ENCODE data around the gene EDC4. TPM values are rescaled to one million over a fixed set of nuclear protein-coding genes. Genes with fewer than 3 reads are reported as not detected.

Gene EDC4
- total and polyA plus RNA-seq, 2 of the 13 experiments (the other 11 are each of a cell fraction or from before 2014, with no cell fraction given), result 51.4 to 59.1 TPM

GRCh38 chr16:67893743-67894399 lies 21.0 kb downstream of the EDC4 start (continued):
- TF ChIP-seq ATRX (CRISPR knock-in tag; IDR thresholded peaks at IDR 0.05; ENCODE audit: borderline replicate concordance) (no peak), ZNF292 (CRISPR knock-in tag; IDR thresholded peaks at IDR 0.05; ENCODE audit: borderline replicate concordance, low read depth) (no peak), ZNF782 (CRISPR knock-in tag; IDR thresholded peaks at IDR 0.05; ENCODE audit: borderline replicate concordance) (no peak), ESRRA (CRISPR knock-in tag; IDR thresholded peaks at IDR 0.05; ENCODE audit: low read depth) (no peak), NR1H2 (CRISPR knock-in tag; IDR thresholded peaks at IDR 0.05; ENCODE audit: borderline replicate concordance, low read depth) (no peak), ZNF3 (CRISPR knock-in tag; IDR thresholded peaks at IDR 0.05) (no peak), ZNF280D (CRISPR knock-in tag; IDR thresholded peaks at IDR 0.05) (no peak), KMT2B (CRISPR knock-in tag; IDR thresholded peaks at IDR 0.05) (no peak), PAX8 (CRISPR knock-in tag; IDR thresholded peaks at IDR 0.05; ENCODE audit: borderline replicate concordance) (no peak), HIC2 (CRISPR knock-in tag; IDR thresholded peaks at IDR 0.05; ENCODE audit: low read depth) (no peak), ZNF18 (CRISPR knock-in tag; IDR thresholded peaks at IDR 0.05; ENCODE audit: insufficient replicate concordance) (no peak), ZBTB42 (CRISPR knock-in tag; IDR thresholded peaks at IDR 0.05) (no peak), ZNF274 (CRISPR knock-in tag; IDR thresholded peaks at IDR 0.05) (no peak), ZNF335 (CRISPR knock-in tag; IDR thresholded peaks at IDR 0.05) (no peak)
- TF ChIP-seq, protein P1, sequence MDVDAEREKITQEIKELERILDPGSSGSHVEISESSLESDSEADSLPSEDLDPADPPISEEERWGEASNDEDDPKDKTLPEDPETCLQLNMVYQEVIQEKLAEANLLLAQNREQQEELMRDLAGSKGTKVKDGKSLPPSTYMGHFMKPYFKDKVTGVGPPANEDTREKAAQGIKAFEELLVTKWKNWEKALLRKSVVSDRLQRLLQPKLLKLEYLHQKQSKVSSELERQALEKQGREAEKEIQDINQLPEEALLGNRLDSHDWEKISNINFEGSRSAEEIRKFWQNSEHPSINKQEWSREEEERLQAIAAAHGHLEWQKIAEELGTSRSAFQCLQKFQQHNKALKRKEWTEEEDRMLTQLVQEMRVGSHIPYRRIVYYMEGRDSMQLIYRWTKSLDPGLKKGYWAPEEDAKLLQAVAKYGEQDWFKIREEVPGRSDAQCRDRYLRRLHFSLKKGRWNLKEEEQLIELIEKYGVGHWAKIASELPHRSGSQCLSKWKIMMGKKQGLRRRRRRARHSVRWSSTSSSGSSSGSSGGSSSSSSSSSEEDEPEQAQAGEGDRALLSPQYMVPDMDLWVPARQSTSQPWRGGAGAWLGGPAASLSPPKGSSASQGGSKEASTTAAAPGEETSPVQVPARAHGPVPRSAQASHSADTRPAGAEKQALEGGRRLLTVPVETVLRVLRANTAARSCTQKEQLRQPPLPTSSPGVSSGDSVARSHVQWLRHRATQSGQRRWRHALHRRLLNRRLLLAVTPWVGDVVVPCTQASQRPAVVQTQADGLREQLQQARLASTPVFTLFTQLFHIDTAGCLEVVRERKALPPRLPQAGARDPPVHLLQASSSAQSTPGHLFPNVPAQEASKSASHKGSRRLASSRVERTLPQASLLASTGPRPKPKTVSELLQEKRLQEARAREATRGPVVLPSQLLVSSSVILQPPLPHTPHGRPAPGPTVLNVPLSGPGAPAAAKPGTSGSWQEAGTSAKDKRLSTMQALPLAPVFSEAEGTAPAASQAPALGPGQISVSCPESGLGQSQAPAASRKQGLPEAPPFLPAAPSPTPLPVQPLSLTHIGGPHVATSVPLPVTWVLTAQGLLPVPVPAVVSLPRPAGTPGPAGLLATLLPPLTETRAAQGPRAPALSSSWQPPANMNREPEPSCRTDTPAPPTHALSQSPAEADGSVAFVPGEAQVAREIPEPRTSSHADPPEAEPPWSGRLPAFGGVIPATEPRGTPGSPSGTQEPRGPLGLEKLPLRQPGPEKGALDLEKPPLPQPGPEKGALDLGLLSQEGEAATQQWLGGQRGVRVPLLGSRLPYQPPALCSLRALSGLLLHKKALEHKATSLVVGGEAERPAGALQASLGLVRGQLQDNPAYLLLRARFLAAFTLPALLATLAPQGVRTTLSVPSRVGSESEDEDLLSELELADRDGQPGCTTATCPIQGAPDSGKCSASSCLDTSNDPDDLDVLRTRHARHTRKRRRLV (CRISPR knock-in tag; IDR thresholded peaks at IDR 0.05), result no peak
